GM19467 (cell line): ENCODE results near the gene VPREB1.
"Not testable (repeated sequence)": the region's sequence is repeated elsewhere in the genome, so short reads cannot be mapped to it uniquely, and the experiment has no call there.

Experiments
- ATAC-seq: cut with Tn5 transposase; IDR thresholded peaks from one replicate; pipeline ENCODE4 v1.9.1; 2021; ENCODE audit warnings: mild to moderate bottlenecking, moderate library complexity; ENCODE audit not compliant: unreplicated experiment

The VPREB1 gene

GRCh38 chr22:22213231-22213630, 31.4 kb upstream of the VPREB1 start:
- no peak for ATAC-seq

GRCh38 chr22:22214819-22215329, 29.7 kb upstream of the VPREB1 start:
- ATAC-seq: no peak

- no peak for ATAC-seq
These were observed 28.7 kb upstream of the VPREB1 start for GRCh38 chr22:22215659-22216449.

DNA sequence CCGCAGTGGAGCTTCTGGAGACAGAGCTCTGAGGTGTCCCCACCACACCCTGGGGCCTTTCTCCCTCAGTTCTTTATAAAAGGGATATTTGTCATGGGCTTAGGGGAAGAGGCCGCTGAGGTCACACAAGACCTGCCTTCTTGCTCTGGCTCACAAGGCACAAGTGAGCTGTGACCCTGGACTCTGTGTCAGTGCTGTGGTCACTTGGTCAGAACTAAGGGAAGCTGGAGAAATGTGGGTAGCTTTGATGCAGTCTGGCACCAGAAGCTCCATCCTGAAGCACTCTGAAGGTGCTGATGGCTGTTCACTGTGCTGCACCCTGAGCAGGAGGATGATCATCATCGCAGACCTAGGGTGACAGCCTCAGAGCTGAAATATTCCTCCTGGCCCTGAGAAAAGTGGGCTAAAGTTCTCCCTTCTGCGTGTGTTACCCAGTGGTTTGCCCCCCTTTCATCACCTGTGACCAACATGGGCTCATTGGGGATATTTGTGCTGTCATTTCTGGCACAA, 28.1 kb upstream of the VPREB1 start:
- no peak for ATAC-seq

GRCh38 chr22:22218302-22218701, 26.3 kb upstream of the VPREB1 start:
- no peak for ATAC-seq

DNA sequence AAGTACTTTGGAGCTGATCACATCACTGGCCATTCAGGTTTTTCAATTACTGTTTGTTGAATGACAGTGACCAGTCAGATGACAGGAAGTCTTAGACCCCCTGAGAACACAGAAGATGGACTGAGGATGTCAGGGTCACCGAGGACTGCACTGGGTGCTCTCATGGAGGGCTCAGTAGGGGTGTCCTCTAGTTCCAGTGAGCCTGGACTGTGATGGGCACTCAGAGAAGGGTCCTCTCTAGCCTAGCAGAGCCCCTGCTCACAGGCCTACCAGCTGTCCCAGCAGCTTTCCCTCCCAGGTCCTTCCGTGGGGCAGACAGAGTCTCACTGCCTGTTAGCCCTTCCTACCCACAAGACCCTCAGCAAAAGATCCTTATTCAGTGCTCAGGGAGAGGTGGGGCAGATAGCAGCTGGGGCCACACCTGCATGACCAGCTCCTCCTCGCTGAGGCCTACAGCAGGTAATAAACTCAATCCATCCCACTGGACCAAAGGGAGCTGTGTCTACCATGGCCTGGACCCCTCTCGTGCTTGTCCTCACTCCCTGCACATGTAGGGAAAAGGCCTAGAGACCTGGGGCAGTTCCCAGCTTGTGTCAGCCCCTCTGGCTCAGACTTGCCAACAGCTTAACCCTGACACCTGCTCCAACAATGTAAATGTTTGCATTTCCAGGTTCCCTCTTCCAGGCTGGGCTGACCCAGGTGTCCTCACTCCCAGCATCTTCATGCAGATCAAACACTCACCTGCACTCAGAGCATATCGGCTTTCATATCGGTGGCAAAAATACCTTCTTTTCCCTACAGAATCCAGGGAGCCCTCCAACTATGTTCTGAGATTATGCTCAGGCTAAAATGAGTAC, 25.2 kb upstream of the VPREB1 start:
- ATAC-seq: no peak

GRCh38 chr22:22221043-22221442, 23.5 kb upstream of the VPREB1 start:
- not testable (repeated sequence) for ATAC-seq

- no peak for ATAC-seq
These were observed 18.0 kb upstream of the VPREB1 start for GRCh38 chr22:22226448-22227187.

DNA sequence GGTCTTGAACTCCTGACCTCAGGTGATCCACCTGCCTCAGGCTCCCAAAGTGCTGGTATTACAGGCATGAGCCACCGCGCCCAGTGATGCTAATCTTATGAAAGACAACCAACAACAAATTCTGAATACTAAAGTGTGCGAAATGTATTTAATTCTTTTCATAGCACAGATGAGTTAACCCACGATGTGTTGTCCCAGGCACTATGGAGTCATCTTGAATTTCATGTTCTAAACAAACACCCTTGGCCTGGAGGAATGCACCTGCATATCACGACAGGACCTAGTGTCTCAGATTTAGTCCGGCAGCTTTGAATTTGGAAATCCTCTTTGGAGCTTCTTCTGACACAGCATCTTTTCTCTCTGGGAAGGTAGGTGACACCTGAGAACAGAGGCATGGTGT, 16.2 kb upstream of the VPREB1 start:
- no peak for ATAC-seq

GRCh38 chr22:22228921-22229320, 15.7 kb upstream of the VPREB1 start:
- ATAC-seq: no peak

DNA sequence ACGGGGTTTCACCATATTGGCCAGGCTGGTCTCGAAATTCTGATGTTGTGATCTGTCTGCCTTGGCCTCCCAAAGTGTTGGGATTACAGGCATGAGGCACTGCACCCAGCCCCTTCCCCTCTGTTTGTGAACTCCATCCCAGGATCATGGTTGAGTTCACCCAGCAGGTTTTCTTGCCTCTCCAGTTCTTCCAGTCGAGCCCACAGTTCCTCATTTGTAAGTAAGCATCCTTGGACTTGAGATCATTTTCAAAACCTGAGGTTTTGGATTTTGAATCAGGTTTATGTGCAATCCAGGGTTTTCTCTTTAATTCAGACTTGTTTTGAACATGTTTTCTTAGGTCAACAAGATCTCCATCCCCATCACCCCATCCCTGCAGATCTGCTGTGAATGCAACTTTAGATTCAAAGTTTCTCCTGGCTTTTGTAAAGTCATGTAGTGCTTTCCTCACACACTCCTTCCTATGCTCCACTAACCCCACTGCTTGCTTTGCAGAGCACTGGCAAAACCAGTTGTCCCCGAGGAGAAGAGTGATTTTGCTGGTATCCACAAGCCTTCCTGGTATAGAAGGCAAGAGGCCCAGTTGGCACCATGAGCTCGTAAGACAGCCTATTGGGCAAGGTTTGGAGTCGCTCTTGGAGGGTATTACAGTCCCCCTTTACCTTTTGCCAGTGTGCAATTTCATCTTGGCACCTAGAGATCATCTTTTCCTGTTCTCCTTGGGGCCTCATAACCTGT, 14.7 kb upstream of the VPREB1 start:
- no peak for ATAC-seq

- no peak for ATAC-seq
These were observed 14.1 kb upstream of the VPREB1 start for GRCh38 chr22:22230438-22230837.

DNA sequence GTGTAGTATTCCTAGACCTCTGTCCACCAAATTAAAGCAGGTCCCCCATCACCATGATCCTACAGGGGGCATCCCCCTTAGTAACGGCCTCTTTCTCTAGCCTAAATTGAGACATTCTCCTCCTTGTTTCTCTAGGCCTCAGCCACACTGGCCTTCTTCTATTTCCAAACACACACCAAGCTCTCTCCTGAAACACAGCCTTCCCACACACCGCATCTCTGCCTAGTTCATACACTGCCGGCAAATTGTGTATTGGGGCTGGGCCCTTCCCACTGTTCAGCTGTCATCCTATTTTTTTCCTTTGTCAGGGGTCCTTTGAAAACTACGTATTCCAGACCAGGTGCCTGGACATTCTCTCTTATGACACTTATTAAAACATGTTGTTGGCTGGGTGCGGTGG, 11.5 kb upstream of the VPREB1 start:
- no peak for ATAC-seq

- no peak for ATAC-seq
These were observed 9.0 kb upstream of the VPREB1 start for GRCh38 chr22:22235558-22235957.

GRCh38 chr22:22237521-22237920, 7.1 kb upstream of the VPREB1 start:
- ATAC-seq: no peak

DNA sequence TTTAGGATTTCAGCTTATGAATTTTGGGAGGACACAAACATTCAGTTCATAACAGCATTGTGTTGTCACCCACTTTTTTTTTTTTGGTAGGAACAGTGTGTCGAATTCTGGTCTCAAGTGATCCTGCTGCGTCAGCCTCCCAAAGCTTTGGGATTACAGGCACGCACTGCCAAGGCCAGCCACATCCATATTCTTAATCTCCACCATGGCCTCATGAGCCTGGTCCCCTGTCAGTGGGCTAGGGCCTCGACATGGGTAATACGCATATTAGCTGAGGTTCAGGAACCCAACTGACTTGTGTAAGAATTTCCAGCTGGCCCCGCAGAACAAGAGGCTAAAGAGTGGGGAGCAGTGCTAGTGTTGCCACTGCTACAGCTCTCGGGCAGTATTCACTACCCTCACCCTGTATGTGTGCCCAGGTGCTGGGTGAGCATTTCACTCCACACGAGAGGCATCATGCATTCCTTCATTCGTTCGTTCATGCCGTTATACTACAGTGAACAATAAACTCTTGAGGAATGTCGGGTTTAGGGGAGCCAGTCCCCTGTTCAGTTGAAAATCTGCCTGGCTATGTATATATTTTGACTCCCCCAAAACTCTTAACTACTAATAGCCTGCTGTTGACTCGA, 5.2 kb upstream of the VPREB1 start:
- no peak for ATAC-seq

DNA sequence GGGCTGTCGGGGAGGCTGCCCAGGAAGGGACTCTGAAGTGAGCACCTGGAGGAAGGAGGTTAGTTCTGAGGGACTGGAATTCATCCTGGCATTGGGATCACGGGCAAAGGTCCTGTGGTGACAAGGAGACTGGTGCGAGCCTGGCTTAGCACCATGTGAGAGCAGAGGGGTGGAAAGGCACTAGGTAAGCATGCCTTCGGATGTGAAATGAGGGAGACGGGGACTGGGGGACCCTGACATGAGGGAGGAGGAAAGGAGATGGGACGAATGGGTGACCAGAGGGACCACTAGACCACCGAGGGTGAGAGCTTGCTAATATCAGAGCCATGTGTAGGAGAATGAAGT, 3.1 kb upstream of the VPREB1 start:
- ATAC-seq: no peak

DNA sequence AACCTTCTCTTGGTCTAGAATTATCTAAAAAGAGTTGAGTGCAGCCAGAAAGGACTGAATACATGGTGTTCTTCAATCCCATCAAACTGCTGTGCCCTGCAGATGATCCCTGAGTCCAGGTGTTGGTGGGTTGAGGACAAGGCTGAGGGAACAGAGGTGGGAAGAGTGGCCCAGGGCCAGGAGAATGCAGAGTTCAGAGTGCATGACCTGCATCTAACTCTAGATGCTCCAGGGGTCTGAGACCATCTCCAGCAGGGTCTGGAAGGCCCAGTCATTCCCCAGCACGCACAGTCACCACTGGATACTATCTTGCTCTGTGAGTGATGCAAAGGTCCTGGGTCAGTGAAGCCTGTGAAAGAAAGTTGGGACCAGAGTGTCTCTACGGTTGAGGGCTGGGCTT, 2.1 kb upstream of the VPREB1 start:
- ATAC-seq: no peak

GRCh38 chr22:22243033-22243680, 1.4 kb upstream of the VPREB1 start:
- no peak for ATAC-seq
